ENCODE measurements around the gene TENM4.

Gene TENM4

DNA sequence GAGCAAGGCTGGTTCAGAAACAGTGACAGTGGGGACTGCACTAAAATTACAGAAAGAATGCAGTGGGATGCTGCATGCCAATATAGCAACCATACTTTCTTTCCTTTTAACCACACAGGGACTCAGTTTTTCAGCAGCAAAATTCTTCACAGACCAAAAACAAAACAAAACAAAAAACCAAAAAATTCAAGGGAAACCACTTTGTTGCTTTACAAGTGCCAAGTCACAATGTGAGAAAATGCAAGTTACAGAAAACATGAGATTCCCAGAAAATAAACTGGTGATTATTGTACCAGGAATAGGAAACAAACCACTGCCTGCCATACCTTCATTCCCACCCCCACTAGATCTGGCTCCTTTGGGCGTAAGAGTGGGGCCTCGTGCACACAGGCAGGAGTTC, 52.6 kb downstream of the TENM4 start:
- no peak for DNase-seq

DNA sequence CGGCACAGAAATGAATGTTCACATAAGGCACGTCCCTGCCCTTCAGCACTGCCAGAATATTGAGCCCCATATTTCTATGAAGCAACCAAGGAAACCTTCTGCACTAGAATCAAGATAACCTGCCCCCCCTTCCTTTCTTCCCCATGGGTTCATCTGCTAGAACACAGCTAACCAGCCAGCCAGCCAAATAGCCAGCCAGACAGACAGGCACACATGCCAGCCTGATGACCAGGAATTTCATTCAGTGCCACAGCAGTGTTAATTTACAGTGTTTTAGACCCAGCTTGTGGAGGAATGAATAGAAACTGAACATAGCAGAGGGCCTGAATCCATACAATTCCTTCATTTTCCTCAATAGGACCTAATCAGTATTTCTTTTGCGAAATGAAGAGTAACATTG, 57.0 kb downstream of the TENM4 start:
- DNase-seq: no peak

DNA sequence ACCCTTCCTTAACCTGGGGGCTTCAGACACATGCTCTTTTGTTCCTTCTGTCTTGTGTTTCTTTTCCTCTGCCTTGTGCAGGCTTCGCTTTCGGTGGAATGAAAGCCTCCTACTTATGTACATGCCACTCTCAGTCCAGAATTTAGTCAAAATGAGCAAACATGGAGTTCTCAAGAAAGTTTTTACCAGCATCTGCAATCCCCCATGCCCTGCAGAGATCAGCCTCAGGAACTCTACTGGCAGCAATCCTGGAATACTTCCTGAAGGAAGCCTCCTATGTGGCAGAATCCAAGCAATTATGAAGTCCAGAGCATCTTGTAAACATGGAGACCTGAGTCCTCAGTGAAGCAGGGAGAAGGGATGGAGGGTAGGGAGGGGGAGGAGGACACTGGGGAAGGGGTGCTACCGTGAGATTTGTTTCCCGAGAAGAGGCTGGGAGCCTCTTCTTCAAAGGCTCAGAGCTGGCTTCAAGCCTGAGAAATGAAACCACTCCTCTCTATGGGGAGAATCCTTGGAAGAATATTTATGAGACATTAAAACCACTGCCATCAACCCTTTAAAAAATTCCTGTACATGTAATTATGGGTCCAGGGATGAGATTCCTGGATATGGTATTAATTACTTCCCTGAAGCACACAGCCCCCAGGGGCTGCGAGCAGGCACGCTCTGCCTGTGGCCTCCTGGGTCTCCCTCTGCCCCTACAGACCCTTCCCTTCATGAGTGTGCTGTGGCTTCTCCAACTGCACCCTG, 58.4 kb downstream of the TENM4 start:
- DNase-seq: no peak

DNA sequence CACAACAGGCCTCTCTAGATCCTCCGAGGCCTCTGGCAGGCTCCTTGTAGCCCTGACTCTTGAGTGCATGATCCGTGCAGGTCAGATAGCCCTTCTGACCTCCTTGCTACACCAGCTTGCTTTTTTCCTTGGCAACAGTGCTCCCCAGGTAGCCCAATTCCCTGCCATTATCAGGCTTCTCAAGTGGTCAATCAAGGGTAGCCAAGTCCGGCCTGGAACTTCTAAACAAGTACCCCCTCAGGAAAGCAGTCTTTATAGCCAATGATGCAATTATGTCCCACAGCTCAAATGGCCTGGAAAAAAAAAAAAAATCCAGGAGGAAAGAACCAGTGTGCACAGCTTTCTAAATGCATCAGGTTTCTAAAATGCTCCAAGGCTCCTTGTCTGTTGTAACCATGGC, 59.8 kb downstream of the TENM4 start:
- DNase-seq: no peak

DNA sequence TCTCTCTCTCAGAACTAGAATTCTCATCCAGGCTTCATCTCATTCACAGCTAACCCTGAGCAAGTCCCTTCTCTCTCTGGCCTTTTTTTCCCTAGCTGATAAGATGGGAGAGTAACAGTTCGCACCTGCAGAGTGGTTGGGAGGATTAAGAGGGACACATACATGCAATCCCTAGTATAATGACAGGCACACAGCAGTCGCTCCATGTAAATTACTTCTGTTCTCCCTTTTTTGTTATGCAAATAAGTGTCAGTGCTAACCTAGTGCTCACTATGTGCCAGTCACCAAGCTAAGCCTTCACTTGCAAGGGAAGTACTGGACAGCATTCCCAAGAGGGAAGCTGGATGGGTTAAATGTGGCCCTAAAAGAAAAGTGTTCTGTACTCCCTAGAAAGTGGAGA, 63.4 kb downstream of the TENM4 start:
- DNase-seq: no peak

DNA sequence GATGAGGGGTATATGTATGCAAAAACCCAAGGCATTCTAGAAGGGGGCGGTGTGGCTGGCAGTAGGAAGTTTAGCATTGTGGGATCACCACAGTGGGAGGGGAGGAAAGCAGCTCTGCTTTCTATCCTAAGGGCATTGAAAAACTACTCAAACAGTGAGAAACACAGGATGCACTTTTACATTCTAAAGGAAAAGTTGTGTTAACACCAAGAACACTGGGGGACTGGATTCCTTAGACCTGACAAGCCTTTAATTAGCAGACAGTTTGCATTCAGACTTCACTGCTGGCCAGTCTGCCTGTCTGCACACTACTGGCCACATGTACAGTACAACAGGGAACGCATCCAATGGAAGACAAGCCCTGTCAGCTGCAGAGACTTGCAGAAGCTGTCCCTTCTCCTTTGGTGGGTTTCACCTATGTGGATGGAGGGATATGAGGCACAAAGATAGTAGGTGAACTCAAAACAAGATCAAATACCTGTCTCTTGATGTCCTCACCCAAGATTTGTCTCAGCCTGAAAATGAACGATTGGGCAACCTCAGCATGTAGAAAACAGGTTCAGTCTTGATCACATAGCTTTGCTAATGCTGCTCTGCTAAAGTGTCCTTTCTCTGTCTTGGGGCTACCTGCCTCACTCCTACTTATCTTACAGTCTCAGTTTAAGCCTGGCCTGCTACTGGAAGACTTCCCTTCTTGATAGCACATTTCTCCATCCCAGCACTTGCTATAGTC, 64.8 kb downstream of the TENM4 start:
- DNase-seq: no peak

DNA sequence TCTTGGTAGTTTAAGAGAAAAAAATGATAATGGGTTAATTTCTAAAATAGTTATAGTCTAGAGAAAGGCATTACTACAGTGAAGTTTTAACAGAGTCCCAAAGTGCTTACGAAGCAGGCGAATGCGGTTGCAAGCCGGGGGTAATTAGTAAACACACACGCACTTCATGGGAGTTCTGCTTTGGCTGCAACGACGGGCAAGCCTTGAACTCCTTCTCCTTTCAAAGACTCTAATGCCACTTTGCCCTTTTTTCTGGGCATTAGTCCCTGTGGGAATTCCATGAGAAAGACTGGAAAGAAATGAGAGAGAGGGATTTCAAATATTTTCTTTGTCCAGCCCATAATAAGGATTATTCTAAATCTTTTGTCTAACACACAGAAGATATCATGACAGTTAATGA, 66.1 kb downstream of the TENM4 start:
- DNase-seq: peak in 1 of 14 donors; percentile 3

DNA sequence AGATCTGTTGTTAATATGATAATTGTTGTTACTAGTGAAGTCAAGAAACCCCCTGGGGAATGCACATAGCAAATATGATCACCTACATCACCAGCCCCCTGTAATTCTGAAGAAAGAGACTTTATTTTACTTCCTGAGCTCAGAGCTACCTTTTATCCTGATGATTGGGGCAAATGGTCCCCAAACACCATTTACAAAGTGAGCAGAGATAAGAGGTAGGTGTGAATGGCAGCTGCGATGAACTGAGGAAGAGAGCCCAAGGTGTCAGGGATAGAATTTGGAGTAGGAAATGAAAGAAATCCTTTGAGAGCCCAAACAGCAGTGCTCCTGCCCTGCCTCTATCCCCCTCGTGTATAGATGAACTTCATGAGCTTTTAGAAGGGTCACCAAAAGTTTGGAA, 69.1 kb downstream of the TENM4 start:
- DNase-seq: no peak

DNA sequence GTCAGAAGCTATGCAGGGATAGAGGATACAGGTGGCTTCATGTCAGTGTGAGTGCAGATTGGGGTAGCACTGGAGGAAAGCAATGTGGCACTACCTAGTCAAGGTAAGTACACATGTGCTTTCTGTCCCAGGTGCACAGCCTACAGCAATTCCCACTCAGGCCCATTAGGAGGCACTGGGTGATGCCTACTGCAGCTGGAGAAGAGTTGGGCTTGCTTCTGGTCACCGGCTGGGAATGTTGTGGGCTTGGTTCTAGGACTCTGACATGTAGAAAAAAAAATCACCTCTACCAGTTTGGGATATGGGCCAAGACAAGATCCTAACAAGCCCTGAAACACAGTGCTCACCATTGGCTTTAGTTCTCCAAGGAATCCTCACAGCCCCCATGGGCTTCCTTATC, 69.7 kb downstream of the TENM4 start:
- DNase-seq: no peak

DNA sequence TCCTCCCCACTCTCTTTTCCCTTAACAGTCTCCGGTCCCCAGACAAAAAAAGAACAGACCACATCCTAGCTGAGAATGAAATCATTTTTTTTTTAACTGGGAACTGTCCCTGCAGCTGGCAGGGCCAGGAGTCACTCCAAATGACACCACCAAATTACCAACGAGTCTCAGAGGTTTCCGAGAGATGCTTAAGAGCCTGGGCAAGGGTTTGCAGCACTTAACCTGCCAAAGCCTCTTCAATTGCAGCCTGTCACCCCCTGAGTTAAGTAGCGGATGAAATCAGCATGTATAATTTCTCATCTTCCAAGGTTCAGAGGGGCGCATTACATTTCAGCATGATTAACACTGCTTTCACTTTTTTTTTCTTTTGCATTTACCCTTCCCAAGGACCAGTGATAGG, 71.8 kb downstream of the TENM4 start:
- no peak for DNase-seq

DNA sequence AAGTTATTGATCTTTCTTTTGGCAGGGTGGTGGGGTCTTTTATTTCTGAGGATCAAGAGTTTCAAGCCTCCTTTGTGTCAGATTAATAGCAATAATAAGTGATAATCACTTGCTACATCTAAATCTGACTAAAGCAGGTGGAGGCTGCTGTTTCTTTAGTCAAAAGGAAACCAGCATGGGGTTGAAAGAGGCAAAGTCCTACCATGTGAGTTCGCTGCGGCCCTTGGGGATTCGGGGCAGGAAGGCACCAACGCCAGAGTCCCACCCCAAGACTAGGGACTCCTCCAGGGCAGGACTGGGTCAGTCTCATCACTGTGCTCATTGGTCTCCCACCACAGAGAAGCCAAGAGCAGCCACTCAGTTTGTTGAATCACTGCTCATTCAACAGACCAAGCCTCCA, 73.0 kb downstream of the TENM4 start:
- no peak for DNase-seq

DNA sequence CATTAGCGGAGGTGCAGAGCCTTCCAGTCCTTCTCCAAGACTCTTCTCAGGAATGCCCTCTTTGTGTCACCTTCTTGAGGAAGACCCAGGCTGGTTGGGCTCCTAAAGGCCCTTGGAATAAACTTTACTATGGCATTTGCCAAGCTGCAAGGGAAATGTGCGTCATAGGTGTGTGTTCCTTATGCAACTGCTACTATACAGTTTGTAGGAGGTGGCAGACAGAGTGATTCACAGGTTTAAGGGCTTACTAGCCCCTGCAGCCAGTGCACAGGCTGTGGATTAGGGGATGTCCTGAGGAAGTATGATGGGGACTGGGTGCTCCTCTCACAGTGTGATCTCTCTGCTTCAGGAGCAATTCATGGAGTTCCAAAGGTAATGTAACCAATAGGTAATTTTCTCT, 74.6 kb downstream of the TENM4 start:
- no peak for DNase-seq

DNA sequence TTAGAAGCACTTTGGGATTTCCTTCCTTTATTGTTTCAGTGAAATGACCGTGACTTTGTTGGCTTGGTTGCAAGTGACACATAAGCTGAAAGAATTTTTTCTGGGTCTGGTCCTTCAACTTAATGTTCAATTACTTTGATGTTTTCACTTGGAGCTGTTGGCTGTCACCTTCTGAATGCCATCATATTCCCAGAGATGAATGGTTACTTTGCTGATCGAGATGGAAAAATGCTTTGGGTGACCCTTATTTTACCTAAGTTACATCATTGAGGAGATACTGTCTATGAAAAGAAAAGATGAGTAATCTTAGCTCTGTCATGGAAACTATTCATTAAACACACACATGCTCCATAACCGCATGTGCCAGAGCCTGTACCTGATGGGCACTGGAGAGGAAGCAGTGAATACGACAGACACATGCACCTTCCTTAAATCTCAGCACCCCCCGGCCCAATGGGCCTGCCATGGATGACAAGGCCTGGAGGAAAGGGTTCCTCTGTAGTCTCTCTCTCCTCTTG, 76.9 kb downstream of the TENM4 start:
- no peak for DNase-seq

DNA sequence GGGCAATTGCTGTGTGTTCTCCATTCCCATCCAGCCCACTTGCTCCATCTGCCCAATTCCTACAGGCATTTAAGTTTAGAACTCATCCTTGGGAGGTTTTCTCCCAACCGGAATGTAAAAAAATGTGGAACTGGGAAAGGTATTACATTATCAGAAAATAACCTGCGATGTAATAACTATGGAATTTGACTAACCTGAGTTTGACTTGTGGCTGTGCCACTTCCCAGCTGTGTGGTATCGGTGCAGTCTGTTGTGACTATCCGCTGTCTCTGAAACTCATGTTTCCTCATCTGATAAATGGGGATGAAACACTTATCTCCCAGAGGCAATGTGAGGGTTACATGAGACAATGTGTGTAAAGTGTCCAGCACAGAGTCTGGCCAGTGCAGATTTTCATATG, 77.6 kb downstream of the TENM4 start:
- DNase-seq: no peak

DNA sequence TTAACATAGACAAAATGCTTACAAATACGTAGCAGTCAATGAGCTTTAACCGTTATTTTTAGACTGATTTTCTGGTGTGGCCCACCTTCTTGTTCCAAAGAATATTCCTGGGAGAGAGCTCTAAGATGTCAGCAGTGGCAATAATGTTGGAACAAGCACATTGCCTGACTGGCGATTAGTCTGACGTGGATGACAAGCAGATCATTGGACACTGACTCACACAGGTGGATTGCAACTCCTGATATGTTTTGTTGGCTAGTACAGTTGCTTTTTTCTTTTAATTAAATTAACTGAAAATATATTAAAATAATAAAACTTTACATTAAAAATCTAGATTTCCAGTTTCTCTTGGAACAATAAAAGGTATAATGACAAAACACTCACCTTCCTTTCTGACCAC, 78.0 kb downstream of the TENM4 start:
- no peak for DNase-seq

DNA sequence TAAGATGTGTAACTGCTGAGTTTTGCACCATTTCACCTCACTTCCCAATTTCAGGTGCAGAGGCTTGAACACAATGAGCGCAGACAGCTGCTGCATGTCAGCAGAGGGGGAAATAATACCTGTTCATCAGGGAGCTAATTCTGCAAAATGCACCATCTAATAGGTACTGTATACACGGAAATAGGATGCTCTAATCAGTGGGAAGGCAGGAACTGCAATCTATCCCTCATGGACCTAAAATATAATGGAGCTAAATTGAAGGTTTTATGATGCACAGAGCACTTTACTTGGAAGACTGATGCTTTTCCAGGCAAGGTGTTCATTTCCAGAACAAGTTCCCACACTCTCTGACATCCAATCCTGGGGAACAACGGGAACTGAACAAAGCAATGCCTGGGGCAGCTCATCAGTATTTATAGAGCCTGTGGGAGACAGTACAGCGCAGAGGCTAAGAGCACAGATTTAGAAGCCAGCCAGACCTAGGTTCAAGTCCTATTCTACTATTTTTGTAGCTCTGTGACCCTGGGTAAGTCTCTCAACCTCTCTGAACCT, 78.5 kb downstream of the TENM4 start:
- no peak for DNase-seq

DNA sequence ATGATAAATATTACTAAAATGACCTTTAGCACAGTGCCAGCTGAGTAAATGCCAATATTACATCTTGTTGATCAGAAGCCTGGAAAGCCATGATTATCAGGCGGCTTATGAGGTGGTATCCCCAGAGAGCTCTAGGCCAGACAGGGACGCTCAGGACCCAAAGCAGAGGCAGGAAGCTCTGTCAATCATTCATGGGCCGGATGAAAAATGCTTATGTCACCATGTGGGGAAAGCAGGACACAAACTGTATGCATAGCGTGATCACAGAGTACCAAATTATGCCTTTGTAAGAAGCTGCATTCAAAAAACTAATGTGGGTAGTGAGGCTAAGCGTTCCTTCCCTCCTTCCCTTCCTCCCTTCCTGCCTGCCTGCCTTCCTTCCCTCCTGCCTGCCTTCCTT, 82.6 kb downstream of the TENM4 start:
- DNase-seq: no peak

DNA sequence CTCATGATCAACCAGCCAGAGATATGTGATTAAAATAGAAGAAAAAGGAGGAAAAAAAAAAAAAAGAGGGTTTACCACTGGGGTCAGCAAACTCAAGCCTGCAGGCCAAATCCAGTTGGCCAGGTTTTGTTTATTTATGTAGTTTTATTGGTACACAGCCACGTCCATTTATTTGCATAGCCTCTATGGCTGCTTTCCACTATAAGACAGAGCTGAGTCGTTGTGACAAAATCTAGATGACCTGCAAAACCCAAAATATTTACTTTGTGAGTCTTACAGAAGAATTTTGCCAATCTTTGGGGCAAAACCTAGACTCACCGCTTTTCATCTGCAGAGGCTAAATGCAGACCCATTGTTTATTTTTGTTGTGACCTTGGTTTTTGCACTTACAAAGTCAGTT, 87.1 kb downstream of the TENM4 start:
- DNase-seq: no peak

DNA sequence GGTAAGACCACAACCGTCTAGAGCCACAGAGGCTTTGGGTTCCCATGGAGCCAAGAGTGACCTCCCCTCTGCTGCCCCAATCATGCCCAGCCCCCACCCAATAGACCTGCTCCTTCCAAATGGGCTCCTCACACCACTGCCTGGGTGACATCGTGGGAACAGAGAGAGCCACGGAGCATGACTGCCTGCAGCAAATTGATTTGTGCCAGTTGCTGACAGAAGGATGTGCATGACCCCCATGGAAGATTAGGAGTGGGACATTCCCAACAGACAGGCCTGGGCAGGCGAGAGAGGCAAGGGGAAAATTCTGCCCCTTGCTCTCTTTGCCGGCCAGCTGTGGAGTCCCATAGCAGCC, 88.5 kb downstream of the TENM4 start:
- DNase-seq: no peak

DNA sequence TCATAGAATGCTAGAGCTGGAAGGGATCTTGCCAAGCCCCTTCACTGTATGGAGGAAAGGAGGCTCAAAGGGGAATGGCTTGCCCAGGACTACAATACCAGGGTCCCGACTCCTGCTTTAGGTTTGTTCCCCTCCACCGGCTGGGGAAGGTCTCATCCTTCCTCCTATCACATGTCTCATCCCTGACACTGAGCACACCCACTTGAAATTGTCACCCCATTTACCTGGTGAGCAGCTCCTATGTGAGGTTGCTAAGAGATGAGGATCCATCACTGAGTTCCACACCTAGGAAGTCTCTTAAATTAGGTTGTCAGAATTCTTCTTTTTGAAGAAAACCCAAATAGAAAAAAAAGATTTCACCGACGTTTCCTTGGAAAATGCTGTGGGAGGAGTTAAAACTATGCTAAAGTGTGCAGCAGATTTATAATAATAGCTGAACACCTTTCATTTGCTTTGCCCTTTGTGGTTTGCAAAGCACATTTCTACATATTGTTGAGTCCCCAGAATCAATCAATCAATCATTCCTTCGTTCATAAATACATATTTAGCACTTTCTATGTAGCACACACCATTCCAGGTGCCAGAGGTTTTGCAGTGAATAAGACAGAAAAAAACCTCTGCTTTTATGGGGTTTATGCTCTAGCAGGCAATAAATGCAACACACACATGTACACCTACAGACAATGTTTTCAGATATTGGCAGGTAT, 91.7 kb downstream of the TENM4 start:
- DNase-seq: no peak

DNA sequence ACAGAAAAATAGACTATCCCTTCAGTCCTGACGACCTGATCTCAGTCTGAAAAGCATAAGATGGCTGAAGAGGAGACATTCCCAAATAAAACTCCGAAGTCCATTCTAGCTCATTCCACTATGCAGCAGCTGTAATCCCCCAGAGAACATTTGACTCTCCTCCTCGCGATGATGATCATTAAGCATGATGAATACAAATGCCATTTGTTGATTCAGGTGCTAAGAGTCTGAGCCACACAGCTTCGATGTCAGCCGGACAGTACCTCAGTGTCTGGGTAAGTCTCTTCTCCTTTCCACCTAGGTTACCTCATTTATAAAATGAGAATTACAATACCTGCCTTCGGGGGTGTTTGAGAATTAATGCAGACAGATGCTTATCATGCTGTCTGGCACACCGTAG, 94.8 kb downstream of the TENM4 start:
- no peak for DNase-seq

DNA sequence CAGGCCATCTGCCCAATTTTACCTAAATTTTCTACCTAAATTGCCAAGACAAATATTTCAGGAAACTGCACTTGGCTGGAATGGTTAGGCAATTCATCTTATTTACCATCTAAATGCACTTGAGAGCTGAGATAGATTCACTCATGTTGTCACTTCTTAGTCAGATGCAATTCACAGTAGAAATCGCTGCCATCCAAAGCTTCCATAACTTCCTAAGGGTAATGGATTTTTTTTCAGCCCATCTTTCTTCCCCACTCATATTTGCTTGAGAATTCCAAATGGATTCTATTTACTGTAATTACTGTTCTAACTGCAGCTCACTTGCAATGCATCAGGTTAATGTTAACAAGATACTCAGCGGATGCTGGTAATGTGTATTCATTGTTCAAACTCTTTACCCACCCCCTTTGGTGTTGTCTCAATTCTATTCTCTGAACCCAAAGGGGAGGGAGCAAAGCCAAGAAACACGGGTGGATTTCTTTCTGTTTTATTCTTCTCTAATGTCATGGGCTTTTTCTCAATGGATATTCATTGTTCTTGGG, 96.0 kb downstream of the TENM4 start:
- no peak for DNase-seq

DNA sequence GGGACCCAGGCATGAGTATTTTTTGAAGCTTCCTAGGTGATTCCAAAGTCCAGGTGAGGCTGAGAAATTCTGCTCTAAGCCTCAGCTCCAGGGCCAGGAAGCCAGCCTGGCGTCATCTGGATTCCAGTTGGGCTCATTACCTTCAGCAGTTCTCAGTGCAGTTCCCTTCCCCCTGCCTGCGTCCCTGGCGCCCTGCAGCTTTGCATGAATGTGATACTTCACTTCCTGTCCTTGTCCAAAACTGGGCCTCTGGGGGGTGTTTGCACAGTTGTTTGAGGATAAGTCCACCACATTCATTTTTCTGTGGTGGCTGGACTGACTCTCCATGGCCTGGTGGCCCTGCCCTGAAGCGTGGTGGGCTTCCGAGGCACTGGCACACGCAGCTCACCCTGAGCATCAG, 98.1 kb downstream of the TENM4 start:
- no peak for DNase-seq
